GM19023 (cell line): Measurements from ENCODE around the gene FADD.

Source experiments
- ATAC-seq: cut with Tn5 transposase; IDR thresholded peaks from one replicate; pipeline ENCODE4 v1.9.1; 2021; ENCODE audit warnings: mild to moderate bottlenecking, moderate library complexity; ENCODE audit not compliant: unreplicated experiment

FADD gene

GRCh38 chr11:70230840-70231710 is 28.0 kb downstream of the FADD start:
- no peak for ATAC-seq

GRCh38 chr11:70233034-70233433 is 29.9 kb downstream of the FADD start:
- ATAC-seq: no peak

- ATAC-seq: no peak
Observed at GRCh38 chr11:70233511-70233934, 30.4 kb downstream of the FADD start.

- ATAC-seq: no peak
Observed at GRCh38 chr11:70233962-70234361, 30.9 kb downstream of the FADD start.

GRCh38 chr11:70240337-70240736 is 37.2 kb downstream of the FADD start:
- ATAC-seq: no peak

- no peak for ATAC-seq
Observed at GRCh38 chr11:70241709-70242108, 38.6 kb downstream of the FADD start.

GRCh38 chr11:70242885-70243284 is 39.8 kb downstream of the FADD start:
- ATAC-seq: no peak

GRCh38 chr11:70243912-70244652 is 41.0 kb downstream of the FADD start:
- no peak for ATAC-seq

GRCh38 chr11:70244698-70245097 is 41.6 kb downstream of the FADD start:
- ATAC-seq: no peak

GRCh38 chr11:70246196-70246595 is 43.1 kb downstream of the FADD start:
- no peak for ATAC-seq

GRCh38 chr11:70247042-70247709 is 44.1 kb downstream of the FADD start:
- no peak for ATAC-seq

- no peak for ATAC-seq
Observed at GRCh38 chr11:70247710-70248072, 44.6 kb downstream of the FADD start.

- no peak for ATAC-seq
Observed at GRCh38 chr11:70250876-70251658, 48.0 kb downstream of the FADD start.

GRCh38 chr11:70251659-70252321 is 48.7 kb downstream of the FADD start:
- ATAC-seq: no peak

GRCh38 chr11:70252844-70253243 is 49.7 kb downstream of the FADD start:
- ATAC-seq: no peak

GRCh38 chr11:70255477-70256116 is 52.5 kb downstream of the FADD start:
- ATAC-seq: no peak
